ENCODE results near the gene SLC25A4.

- TF ChIP-seq CTCF (IDR thresholded peaks at IDR 0.05) (no peak), POLR2AphosphoS5 (IDR thresholded peaks at IDR 0.05) (no peak)
Measured at GRCh38 chr4:185119927-185120630, 23.0 kb upstream of the SLC25A4 start.
